A673 (cell line): ENCODE data around the gene PRM2. TPM values are rescaled to one million over a fixed set of nuclear protein-coding genes. Genes with fewer than 3 reads are reported as not detected.

ENCODE experiments used
- BruUV-seq: library from RNA; stranded (reverse); fragments of 400-500 nt; replicated peaks from 2 replicates; lab custom pipeline; 2021; lab: Mats Ljungman, UMichigan
- CTCF ChIA-PET: fragments of 300-600 bp; sonication (Branson Sonifier 250); formaldehyde crosslinking; loops from one replicate; lab custom pipeline; 2022; ENCODE audit warnings: antibody characterized with exemption; lab: Charles Lee
- POLR2A ChIA-PET: fragments of 300-600 bp; sonication (Branson Sonifier 250); formaldehyde crosslinking; loops from one replicate; lab custom pipeline; 2022; ENCODE audit warnings: antibody characterized with exemption; ENCODE audit not compliant: low non-redundant PET; lab: Charles Lee
- DNase-seq: peaks from one replicate; pipeline ENCODE4 v3.0.0-alpha.2; 2015; ENCODE audit warnings: low spot score
- H3K27ac ChIP-seq: fragments of 200-600 bp; sonication (generic); 2 replicates; pipeline ENCODE4 v1.5.1; 2016; ENCODE audit warnings: mixed run types, low read depth, mild to moderate bottlenecking, mixed read lengths, antibody characterized with exemption, low read length; ENCODE audit not compliant: poor library complexity, severe bottlenecking
- H3K27me3 ChIP-seq: fragments of 200-600 bp; sonication (generic); replicated peaks from 2 replicates; pipeline ENCODE4 v1.6.1; 2017; ENCODE audit warnings: mixed run types, low read depth, mild to moderate bottlenecking, mixed read lengths, antibody characterized with exemption, low read length; ENCODE audit not compliant: insufficient read depth, poor library complexity
- H3K36me3 ChIP-seq: fragments of 200-600 bp; sonication (generic); 2 replicates; pipeline ENCODE4 v1.6.1; 2016; ENCODE audit warnings: mixed run types, mild to moderate bottlenecking, mixed read lengths, antibody characterized with exemption, low read length; ENCODE audit not compliant: insufficient read depth, poor library complexity, severe bottlenecking
- H3K4me1 ChIP-seq: fragments of 200-600 bp; sonication (generic); 2 replicates; pipeline ENCODE4 v1.6.1; 2017; ENCODE audit warnings: mixed run types, mild to moderate bottlenecking, mixed read lengths, antibody characterized with exemption, low read length; ENCODE audit not compliant: insufficient read depth, poor library complexity, severe bottlenecking
- H3K4me3 ChIP-seq: fragments of 200-600 bp; sonication (generic); 2 replicates; pipeline ENCODE4 v1.5.1; 2016; ENCODE audit warnings: low read depth, mixed run types, mild to moderate bottlenecking, mixed read lengths, low read length; ENCODE audit not compliant: poor library complexity, severe bottlenecking
- H3K9me3 ChIP-seq: fragments of 200-600 bp; sonication (generic); 2 replicates; pipeline ENCODE4 v1.6.1; 2016; ENCODE audit warnings: mixed run types, low read depth, mild to moderate bottlenecking, mixed read lengths, antibody characterized with exemption, low read length; ENCODE audit not compliant: poor library complexity, severe bottlenecking
- CTCF ChIP-seq: fragments of 300-800, 200-600 bp; sonication (generic); conservative IDR thresholded peaks from 2 replicates; pipeline ENCODE4 v1.5.1; 2017; ENCODE audit warnings: low read depth, mild to moderate bottlenecking, antibody characterized with exemption, low read length, moderate library complexity, mixed read lengths
- EZH2 ChIP-seq: fragments of 200-600 bp; sonication (generic); IDR thresholded peaks from 2 replicates; pipeline ENCODE4 v1.6.1; 2017; ENCODE audit warnings: borderline replicate concordance, low read depth, mild to moderate bottlenecking, mixed read lengths, antibody characterized with exemption, low read length; ENCODE audit not compliant: poor library complexity, severe bottlenecking
- intact Hi-C: fragments of 100-400 bp; cut with micrococcal nuclease; formaldehyde crosslinking; loops from one replicate; pipeline ENCODE4 v1.10.0; 2022; ENCODE audit not compliant: unreplicated experiment
- total RNA-seq: library from RNA; stranded (reverse); gene quantifications from 2 replicates; pipeline ENCODE4 v1.2.3, GENCODE V29; 2021

PRM2 gene
- total RNA-seq, 1 experiment from 2014 or later = not detected

GRCh38 chr16:11258553-11259492, 17.5 kb downstream of the PRM2 start:
- no peak overlapping the region for H3K27ac ChIP-seq
- peak; percentile 39 for DNase-seq
- POLR2A ChIA-PET = no interaction called here
- peaks cover 12% of the 10 kb centered on the region for H3K27me3 ChIP-seq
- TF ChIP-seq EZH2 (no peak), CTCF (no peak)
- H3K4me3 ChIP-seq = no peak overlapping the region
- intact Hi-C loops = loop anchor here (5.0 kb wide), 1 partner anchor 157 kb away; no protein-coding TSS in a partner anchor
- CTCF ChIA-PET = no interaction called here
- no peaks in the 10 kb centered on the region for H3K9me3 ChIP-seq
- peaks cover 14% of the 10 kb centered on the region for H3K4me1 ChIP-seq
- H3K36me3 ChIP-seq = no peaks in the 10 kb centered on the region
- no TSS peak for BruUV-seq

- intact Hi-C loops = loop anchor here (1.0 to 5.0 kb wide), 3 partner anchors 99 to 286 kb away; no protein-coding TSS in a partner anchor
Observed at GRCh38 chr16:11257131-11257938, 18.9 kb downstream of the PRM2 start.

More at GRCh38 chr16:11257131-11257938, 18.9 kb downstream of the PRM2 start:
- Histone ChIP-seq H3K36me3 (no peaks in the 10 kb centered on the region), H3K4me1 (peaks cover 14% of the 10 kb centered on the region), H3K27me3 (peaks cover 16% of the 10 kb centered on the region), H3K9me3 (no peaks in the 10 kb centered on the region), H3K4me3 (peak overlapping the region; percentile 73), H3K27ac (peak overlapping the region; percentile 72)
- CTCF ChIA-PET = interaction anchor here (0.8 to 3.4 kb wide), 3 partner anchors 100 to 286 kb away, joined by 3 to 14 read pairs (median 3); no protein-coding TSS in a partner anchor
- peak; percentile 80 for TF ChIP-seq CTCF
- no peak for TF ChIP-seq EZH2
- POLR2A ChIA-PET = no interaction called here
- DNase-seq = peak; percentile 87
- BruUV-seq = no TSS peak
